Brain microvascular endothelial cell (primary cell): ENCODE measurements around the gene TCERG1L.

Experiments
- DNase-seq: peaks from one replicate; pipeline ENCODE4 v3.0.0-alpha.2; 2020
- H3K27ac ChIP-seq: fragments of 250-450 bp; sonication (Bioruptor Pico); 2 replicates; pipeline ENCODE4 v1.5.1; 2020; ENCODE audit warnings: mild to moderate bottlenecking, moderate library complexity
- H3K27me3 ChIP-seq: fragments of 250-450 bp; sonication (Bioruptor Pico); replicated peaks from 2 replicates; pipeline ENCODE4 v1.5.1; 2020; ENCODE audit warnings: mild to moderate bottlenecking
- H3K36me3 ChIP-seq: fragments of 250-450 bp; sonication (Bioruptor Pico); replicated peaks from 2 replicates; pipeline ENCODE4 v1.5.1; 2020; ENCODE audit warnings: mild to moderate bottlenecking
- H3K4me3 ChIP-seq: 2 replicates; pipeline ENCODE4 v1.5.1; 2011; ENCODE audit warnings: low read depth, mild to moderate bottlenecking, control low read depth, low read length, moderate library complexity
- CTCF ChIP-seq: IDR thresholded peaks from 2 replicates; pipeline ENCODE4 v1.5.1; 2011; ENCODE audit warnings: low read depth, mild to moderate bottlenecking, moderate library complexity, low read length, control low read depth, inconsistent platforms; ENCODE audit errors: missing control alignments
- in situ Hi-C: cut with HindIII; loops from 2 replicates; pipeline ENCODE4 v1.10.0; 2017; ENCODE audit warnings: low sequenced_read_pairs, low pct_ligation_motif_present

TCERG1L gene

GRCh38 chr10:131186547-131187253, 124.8 kb downstream of the TCERG1L start:
- Histone ChIP-seq H3K4me3 (no peak overlapping the region), H3K27ac (no peak overlapping the region), H3K27me3 (no peaks in the 10 kb centered on the region), H3K36me3 (no peaks in the 10 kb centered on the region)
- no peak for TF ChIP-seq CTCF
- DNase-seq: no peak
- in situ Hi-C loops: no loop called here

GRCh38 chr10:131184503-131184902, 127.0 kb downstream of the TCERG1L start:
- Histone ChIP-seq H3K36me3 (no peaks in the 10 kb centered on the region), H3K27me3 (no peaks in the 10 kb centered on the region), H3K27ac (no peak overlapping the region), H3K4me3 (no peak overlapping the region)
- no peak for DNase-seq
- TF ChIP-seq CTCF: no peak
- in situ Hi-C loops: no loop called here

- H3K27ac ChIP-seq: no peak overlapping the region
- H3K4me3 ChIP-seq: no peak overlapping the region
- no peaks in the 10 kb centered on the region for H3K36me3 ChIP-seq
- DNase-seq: no peak
- in situ Hi-C loops: no loop called here
- TF ChIP-seq CTCF: no peak
- H3K27me3 ChIP-seq: no peaks in the 10 kb centered on the region
These were observed 127.9 kb downstream of the TCERG1L start for GRCh38 chr10:131183546-131184045.

GRCh38 chr10:131181456-131181855, 130.1 kb downstream of the TCERG1L start:
- no peak for DNase-seq
- Histone ChIP-seq H3K27ac (no peak overlapping the region), H3K27me3 (no peaks in the 10 kb centered on the region), H3K4me3 (no peak overlapping the region), H3K36me3 (no peaks in the 10 kb centered on the region)
- TF ChIP-seq CTCF: no peak
- in situ Hi-C loops: no loop called here

GRCh38 chr10:131180740-131181415, 130.6 kb downstream of the TCERG1L start:
- H3K27ac ChIP-seq: no peak overlapping the region
- H3K27me3 ChIP-seq: no peaks in the 10 kb centered on the region
- no peak for DNase-seq
- TF ChIP-seq CTCF: no peak
- in situ Hi-C loops: no loop called here
- H3K36me3 ChIP-seq: no peaks in the 10 kb centered on the region
- no peak overlapping the region for H3K4me3 ChIP-seq
